ENCODE data around the gene STX17. TPM values are rescaled to one million over a fixed set of nuclear protein-coding genes. Genes with fewer than 3 reads are reported as not detected.

The STX17 gene
- polyA plus RNA-seq, 2 of the 4 experiments (the other 2 are of a cell fraction) = 14.3 to 24.6 TPM

- 94% methylated on average over 22 of the region's 22 CpGs for WGBS (ENCODE audit: missing lambda C conversion rate)
- ChIA-PET CTCF (interaction anchor here (1.0 to 1.1 kb wide), 2 partner anchors 603 to 779 kb away, joined by 3 read pairs; no protein-coding TSS in a partner anchor), POLR2A (no interaction called here)
- H3K4me1 ChIP-seq = no peaks in the 10 kb centered on the region
- DNase-seq (ENCODE audit: low read depth in 1 of 2, low spot score in 1 of 2) (no peak), FAIRE-seq (no peak), ATAC-seq (no peak)
- no peak overlapping the region for H3K27ac ChIP-seq
- no peaks in the 10 kb centered on the region for H3K9me3 ChIP-seq
- no peak overlapping the region for H3K4me3 ChIP-seq
- no peak overlapping the region for H3K4me2 ChIP-seq
- TF ChIP-seq RFX5 (IDR thresholded peaks at IDR 0.05) = no peak
- no peak for TF ChIP-seq JUN (IDR thresholded peaks at IDR 0.05)
- no peak for TF ChIP-seq FOXS1 (CRISPR knock-in tag; IDR thresholded peaks at IDR 0.05)
- TF ChIP-seq SREBF2 (IDR thresholded peaks at IDR 0.05) = no peak
- no peak for TF ChIP-seq POLR2A (IDR thresholded peaks at IDR 0.05; ENCODE audit: low read length)
- TF ChIP-seq HOXB5 (CRISPR knock-in tag; IDR thresholded peaks at IDR 0.05) = no peak
- TF ChIP-seq CEBPB (IDR thresholded peaks at IDR 0.05) = no peak
- TF ChIP-seq KDM1A (IDR thresholded peaks at IDR 0.05; ENCODE audit: low read depth) = no peak
- no peak for TF ChIP-seq JUNB (IDR thresholded peaks at IDR 0.05)
- TF ChIP-seq CBX8 (IDR thresholded peaks at IDR 0.05) = no peak
- TF ChIP-seq, protein P1, sequence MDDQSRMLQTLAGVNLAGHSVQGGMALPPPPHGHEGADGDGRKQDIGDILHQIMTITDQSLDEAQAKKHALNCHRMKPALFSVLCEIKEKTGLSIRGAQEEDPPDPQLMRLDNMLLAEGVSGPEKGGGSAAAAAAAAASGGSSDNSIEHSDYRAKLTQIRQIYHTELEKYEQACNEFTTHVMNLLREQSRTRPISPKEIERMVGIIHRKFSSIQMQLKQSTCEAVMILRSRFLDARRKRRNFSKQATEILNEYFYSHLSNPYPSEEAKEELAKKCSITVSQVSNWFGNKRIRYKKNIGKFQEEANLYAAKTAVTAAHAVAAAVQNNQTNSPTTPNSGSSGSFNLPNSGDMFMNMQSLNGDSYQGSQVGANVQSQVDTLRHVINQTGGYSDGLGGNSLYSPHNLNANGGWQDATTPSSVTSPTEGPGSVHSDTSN (IDR thresholded peaks at IDR 0.05) = no peak
- TF ChIP-seq BHLHE40 (IDR thresholded peaks at IDR 0.05; ENCODE audit: low read depth, low read length) = no peak
- TF ChIP-seq TP53 (CRISPR knock-in tag; IDR thresholded peaks at IDR 0.05) = no peak
- TF ChIP-seq, protein P2, sequence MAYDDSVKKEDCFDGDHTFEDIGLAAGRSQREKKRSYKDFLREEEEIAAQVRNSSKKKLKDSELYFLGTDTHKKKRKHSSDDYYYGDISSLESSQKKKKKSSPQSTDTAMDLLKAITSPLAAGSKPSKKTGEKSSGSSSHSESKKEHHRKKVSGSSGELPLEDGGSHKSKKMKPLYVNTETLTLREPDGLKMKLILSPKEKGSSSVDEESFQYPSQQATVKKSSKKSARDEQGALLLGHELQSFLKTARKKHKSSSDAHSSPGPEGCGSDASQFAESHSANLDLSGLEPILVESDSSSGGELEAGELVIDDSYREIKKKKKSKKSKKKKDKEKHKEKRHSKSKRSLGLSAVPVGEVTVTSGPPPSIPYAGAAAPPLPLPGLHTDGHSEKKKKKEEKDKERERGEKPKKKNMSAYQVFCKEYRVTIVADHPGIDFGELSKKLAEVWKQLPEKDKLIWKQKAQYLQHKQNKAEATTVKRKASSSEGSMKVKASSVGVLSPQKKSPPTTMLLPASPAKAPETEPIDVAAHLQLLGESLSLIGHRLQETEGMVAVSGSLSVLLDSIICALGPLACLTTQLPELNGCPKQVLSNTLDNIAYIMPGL (CRISPR knock-in tag; IDR thresholded peaks at IDR 0.05; ENCODE audit: borderline replicate concordance) = no peak
Measured at GRCh38 chr9:99998266-99998665, 91.8 kb downstream of the STX17 start.

DNA sequence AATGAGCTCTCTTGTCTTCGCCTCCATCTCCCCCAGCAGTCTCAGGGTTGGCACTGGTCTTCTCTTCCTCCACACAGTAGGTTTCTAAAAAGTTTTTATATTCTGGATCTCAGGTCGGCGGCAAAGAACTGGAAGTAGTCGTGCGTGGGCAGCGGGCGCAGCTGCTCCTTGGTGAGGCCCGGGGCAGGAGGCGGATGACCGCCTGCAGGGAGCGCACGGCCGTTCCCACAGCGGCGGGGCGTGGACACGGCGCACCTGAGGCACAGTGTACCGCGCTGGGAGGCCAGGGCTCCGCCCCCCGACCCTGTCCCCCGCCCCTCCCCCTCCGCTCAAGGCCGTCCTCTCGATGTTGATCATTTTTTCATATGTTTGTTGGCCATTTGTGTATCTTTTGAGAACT lies 92.4 kb downstream of the STX17 start:
- DNase-seq (ENCODE audit: low read depth in 1 of 2, low spot score in 1 of 2) = no peak
- Histone ChIP-seq H3K27ac (no peak overlapping the region), H3K4me3 (no peak overlapping the region), H3K9me3 (no peaks in the 10 kb centered on the region), H3K4me2 (no peak overlapping the region), H3K4me1 (no peaks in the 10 kb centered on the region)
- ChIA-PET CTCF (interaction anchor here (1.1 kb wide), 1 partner anchor 779 kb away, joined by 3 read pairs; no protein-coding TSS in a partner anchor), POLR2A (no interaction called here)
- no peak for FAIRE-seq
- WGBS (ENCODE audit: missing lambda C conversion rate) = 91% methylated on average over 23 of the region's 26 CpGs
- no peak for ATAC-seq
- TF ChIP-seq HDAC2 (IDR thresholded peaks at IDR 0.05) (no peak), CEBPB (IDR thresholded peaks at IDR 0.05) (no peak), RNF2 (IDR thresholded peaks at IDR 0.05; ENCODE audit: borderline replicate concordance, low read depth) (no peak), MYC (IDR thresholded peaks at IDR 0.05; ENCODE audit: borderline replicate concordance, low read length) (no peak), CHD4 (IDR thresholded peaks at IDR 0.05; ENCODE audit: borderline replicate concordance) (no peak), GATA3 (IDR thresholded peaks at IDR 0.05; ENCODE audit: borderline replicate concordance) (no peak), JUNB (IDR thresholded peaks at IDR 0.05) (no peak), RCOR1 (IDR thresholded peaks at IDR 0.05; ENCODE audit: low read depth, low read length) (no peak), FOSL2 (IDR thresholded peaks at IDR 0.05) (no peak), FOSL2 (CRISPR knock-in tag; IDR thresholded peaks at IDR 0.05) (no peak), TFCP2L1 (CRISPR knock-in tag; IDR thresholded peaks at IDR 0.05) (no peak), FOSB (CRISPR knock-in tag; IDR thresholded peaks at IDR 0.05) (no peak), CHD2 (IDR thresholded peaks at IDR 0.05; ENCODE audit: low read length, partially characterized antibody) (no peak), ESRRA (IDR thresholded peaks at IDR 0.05; ENCODE audit: borderline replicate concordance, low read length) (no peak), POLR2AphosphoS2 (conservative IDR thresholded peaks at IDR 0.05; ENCODE audit: low read length) (no peak), EHMT2 (IDR thresholded peaks at IDR 0.05; ENCODE audit: low read depth) (no peak), MAFK (IDR thresholded peaks at IDR 0.05; ENCODE audit: partially characterized antibody) (no peak), BHLHE40 (IDR thresholded peaks at IDR 0.05; ENCODE audit: low read depth, low read length) (no peak)
- TF ChIP-seq, protein P1 (IDR thresholded peaks at IDR 0.05) = no peak
- TF ChIP-seq, protein P3, sequence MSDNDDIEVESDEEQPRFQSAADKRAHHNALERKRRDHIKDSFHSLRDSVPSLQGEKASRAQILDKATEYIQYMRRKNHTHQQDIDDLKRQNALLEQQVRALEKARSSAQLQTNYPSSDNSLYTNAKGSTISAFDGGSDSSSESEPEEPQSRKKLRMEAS (IDR thresholded peaks at IDR 0.05) = no peak
